ENCODE measurements around the gene COL10A1.
A peak's percentile ranks its signal among the peaks of the same experiment; 100 is the strongest.
"Not testable (repeated sequence)": the region's sequence is repeated elsewhere in the genome, so short reads cannot be mapped to it uniquely, and the experiment has no call there.

Gene COL10A1

DNA sequence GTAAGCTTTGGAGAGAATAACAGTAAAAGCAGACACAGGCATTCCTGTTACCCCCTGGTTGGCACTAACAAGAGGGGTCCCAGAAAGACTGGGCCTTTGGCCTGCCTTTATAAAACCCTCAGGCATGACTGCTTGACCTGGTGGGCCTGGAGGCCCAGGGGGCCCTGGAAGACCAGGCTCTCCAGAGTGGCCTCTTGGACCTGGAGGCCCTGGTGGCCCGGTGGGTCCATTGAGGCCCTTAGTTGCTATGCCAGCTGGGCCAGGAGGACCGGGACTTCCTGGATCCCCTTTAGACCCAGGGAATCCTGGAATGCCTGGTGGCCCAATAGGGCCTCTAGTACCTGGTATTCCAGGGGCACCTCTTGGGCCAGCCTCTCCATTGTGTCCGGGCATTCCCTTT, 5.5 kb downstream of the COL10A1 start:
- DNase-seq (ENCODE audit: low read depth in 2 of 2), result no peak

- DNase-seq (ENCODE audit: low read depth in 2 of 2), result no peak
These were observed 7.3 kb downstream of the COL10A1 start for GRCh38 chr6:116118608-116119007.

- DNase-seq (ENCODE audit: low read depth in 2 of 2), result no peak
These were observed 10.2 kb downstream of the COL10A1 start for GRCh38 chr6:116115781-116116180.

- DNase-seq (ENCODE audit: low read depth in 2 of 2), result no peak
These were observed 12.5 kb downstream of the COL10A1 start for GRCh38 chr6:116113386-116113785.

DNA sequence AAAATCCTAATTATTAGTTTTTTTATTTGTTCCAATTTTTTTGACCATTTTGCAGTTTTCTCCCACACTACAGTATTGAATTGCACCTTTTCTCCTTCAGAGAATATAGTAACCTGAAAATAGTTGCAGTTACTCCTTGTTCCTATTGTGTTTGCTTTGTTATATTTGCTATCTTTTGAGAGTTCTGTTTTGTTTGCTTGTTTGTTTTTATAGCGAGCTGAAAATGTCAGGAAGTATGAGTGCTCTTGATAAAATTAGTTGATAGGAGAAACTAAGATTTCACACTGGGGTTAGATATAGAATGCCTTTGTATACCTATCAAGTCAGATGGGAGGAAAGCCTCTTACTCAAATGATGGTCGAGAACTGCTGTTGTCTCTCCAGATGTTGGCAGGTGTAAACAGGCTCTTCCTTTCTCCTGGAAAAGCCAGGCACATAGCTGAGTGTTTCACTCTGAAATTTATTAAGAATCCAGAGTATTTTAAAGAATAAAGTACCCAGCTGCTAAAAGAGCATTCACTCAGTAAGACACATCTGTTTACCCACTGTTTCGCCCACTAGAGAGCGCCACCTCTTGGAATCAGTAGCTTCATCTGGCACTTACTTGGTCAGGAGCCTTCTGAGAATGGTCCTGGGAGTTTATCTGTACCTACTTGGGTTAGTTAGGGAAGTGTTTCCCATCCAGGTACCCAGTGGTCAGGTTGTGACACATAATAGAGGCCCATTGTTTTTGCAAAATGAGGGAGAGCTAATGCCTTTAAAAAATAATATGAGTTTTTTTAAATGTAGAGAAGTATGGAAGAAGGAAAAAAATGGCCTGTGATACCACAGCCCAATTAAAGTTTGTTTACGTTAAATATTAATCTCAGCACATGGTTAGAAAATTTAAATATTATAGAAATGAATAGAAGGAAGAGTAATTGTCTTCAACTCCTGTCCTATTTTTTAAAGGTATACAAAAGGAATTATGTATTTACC, 14.1 kb downstream of the COL10A1 start:
- DNase-seq (ENCODE audit: low read depth in 2 of 2), result no peak

- no peak for DNase-seq (ENCODE audit: low read depth in 2 of 2)
These were observed 17.1 kb downstream of the COL10A1 start for GRCh38 chr6:116108836-116109235.

DNA sequence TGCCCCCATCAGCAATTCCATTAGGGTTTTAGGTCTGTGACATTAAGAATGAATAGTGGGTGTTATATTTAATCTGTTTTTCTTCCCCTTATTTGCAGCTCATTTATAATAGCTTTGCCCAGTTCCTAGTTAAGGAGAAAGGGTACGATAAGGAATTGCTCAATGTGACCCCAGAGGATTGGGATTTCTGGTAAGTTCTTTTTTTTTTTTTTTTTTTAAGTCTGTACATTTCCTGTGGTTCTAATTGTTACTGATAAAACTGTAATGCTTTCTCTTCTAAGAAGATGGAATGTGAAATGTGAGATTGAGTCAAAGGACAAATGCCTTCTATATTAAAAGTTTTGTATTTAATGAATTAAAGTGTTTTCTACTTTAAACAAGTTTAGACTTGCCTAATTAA, 19.8 kb downstream of the COL10A1 start:
- DNase-seq (ENCODE audit: low read depth in 2 of 2), result no peak

GRCh38 chr6:116105247-116105646, 20.7 kb downstream of the COL10A1 start:
- no peak for DNase-seq (ENCODE audit: low read depth in 2 of 2)

- no peak for DNase-seq (ENCODE audit: low read depth in 2 of 2)
These were observed 21.3 kb downstream of the COL10A1 start for GRCh38 chr6:116104636-116105035.

- no peak for DNase-seq (ENCODE audit: low read depth in 2 of 2)
These were observed 23.1 kb downstream of the COL10A1 start for GRCh38 chr6:116102873-116103272.

- no peak for DNase-seq (ENCODE audit: low read depth in 2 of 2)
These were observed 24.1 kb downstream of the COL10A1 start for GRCh38 chr6:116101790-116102189.

DNA sequence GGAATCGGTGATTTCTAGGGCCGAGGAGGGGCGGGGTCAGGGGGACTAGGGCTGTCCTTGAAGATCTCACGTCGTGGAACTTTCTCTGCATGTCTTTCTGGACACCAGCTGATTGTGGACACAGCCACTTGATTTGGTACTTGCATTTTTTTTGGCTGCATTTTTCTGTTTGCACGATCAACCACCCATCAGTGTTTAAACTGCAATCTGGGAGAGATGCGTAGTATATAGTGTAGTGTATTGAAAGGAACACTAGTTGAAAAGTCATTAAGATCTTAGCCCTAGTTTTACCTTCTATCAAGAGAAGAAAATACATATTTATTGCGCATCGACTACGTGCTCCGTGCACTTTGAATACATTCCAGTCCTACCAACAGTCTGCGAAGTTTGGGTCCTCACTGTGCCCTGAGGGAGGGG, 24.6 kb downstream of the COL10A1 start:
- DNase-seq (ENCODE audit: low read depth in 2 of 2), result no peak

GRCh38 chr6:116100419-116101301, 25.3 kb downstream of the COL10A1 start, which contains the start of gene NT5DC1:
Gene NT5DC1 (plus strand): TSS chr6:116100853. CDS start chr6:116100931, 78 bp downstream.
- peak; percentile 57 to 68 for DNase-seq (ENCODE audit: low read depth in 2 of 2)

DNA sequence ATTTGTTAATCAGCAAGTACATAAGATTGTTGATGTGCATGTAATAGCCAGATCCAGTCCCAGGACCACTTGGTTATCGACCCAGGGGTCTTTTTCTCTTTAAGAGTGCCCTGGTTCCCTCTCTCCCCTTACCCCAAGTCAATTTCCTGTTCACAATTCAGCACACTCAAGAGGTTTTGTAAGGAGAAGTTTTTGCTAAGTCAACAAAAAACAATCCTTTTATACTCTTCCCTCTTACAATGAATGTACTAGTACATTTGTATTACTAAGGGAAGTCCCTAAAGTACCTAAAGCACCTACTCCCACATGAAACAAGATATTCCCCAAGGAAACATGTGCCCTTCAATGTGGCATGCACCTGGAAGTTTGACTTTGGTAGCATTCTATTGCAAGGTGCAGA, 26.9 kb downstream of the COL10A1 start:
- DNase-seq (ENCODE audit: low read depth in 2 of 2), result no peak

DNA sequence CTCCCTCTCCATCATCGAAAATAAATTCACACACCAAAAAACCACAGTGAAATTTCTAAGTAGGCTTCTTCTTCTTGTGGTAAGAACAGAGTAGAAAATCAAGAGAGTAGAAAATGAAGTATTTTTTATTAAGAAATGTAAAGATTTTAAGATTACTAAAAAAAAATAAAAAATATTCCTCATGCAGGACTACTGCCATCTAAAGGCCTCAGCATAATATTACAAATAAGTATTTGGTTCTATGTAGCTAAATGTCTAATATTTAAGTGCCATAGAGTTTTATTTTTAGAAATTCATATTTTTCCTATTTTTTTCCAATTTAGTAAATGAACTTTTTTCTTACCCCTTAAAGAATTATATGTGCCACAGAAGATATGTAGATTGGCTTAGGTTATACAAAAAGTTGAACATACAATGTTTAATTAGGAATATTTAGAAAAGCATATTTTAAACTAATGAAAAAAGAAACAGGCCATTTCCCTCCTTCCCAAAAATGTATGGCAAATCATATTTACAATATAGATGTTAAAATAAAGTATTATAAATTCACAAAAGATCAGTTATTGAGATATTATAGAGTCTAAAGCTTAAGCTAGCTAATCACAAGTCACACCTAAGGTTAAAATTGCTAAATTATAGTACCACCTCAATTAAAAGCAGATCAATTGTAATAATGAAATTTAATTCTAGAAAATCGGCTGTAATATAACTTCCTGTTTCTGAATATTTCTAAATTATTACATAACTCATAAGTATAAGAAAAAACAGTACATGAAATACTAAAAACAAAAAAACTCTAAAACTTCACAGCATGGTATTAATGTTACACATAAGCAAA, 28.7 kb downstream of the COL10A1 start:
- DNase-seq (ENCODE audit: low read depth in 2 of 2), result no peak

GRCh38 chr6:116096048-116096759, 29.7 kb downstream of the COL10A1 start:
- not testable (repeated sequence) for DNase-seq (ENCODE audit: low read depth in 2 of 2)

DNA sequence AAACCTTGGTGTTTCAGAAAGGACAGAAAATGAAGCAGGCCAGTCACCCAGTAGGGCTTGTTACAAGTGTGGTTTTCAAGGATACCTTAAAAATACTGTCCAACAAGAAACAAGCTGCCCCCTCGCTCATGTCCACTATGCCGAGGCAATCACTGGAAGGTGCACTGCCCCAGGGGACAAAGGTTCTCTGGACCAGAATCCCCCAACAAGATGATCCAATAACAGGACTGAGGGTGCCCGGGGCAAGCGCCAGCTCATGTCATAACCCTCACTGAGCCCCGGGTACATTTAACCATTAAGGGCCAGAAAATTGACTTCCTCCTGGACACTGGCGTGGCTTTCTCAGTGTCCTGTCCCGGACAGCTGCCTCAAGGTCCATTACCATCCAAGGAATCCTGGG, 31.9 kb downstream of the COL10A1 start:
- DNase-seq (ENCODE audit: low read depth in 2 of 2), result no peak

DNA sequence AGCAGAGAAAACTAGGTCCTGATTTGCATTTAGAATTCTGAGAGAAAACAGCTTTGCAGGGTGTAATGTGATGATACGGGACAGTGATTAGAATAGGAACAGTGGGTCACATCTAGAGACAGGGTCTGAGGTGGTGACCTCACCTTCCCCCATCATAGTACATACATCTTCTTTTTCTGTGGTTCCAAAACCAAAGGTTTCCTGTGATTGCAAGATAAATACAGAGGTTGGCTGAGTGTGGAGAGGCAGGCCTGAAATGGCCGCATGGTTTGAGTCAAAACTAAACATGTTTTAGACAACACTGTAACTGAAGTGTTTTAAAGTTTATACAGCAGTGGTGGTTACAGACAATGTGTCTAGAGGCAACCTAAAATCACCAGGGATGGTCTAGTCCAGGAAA, 35.7 kb downstream of the COL10A1 start:
- DNase-seq (ENCODE audit: low read depth in 2 of 2), result no peak

GRCh38 chr6:116088946-116089345, 37.0 kb downstream of the COL10A1 start:
- no peak for DNase-seq (ENCODE audit: low read depth in 2 of 2)

DNA sequence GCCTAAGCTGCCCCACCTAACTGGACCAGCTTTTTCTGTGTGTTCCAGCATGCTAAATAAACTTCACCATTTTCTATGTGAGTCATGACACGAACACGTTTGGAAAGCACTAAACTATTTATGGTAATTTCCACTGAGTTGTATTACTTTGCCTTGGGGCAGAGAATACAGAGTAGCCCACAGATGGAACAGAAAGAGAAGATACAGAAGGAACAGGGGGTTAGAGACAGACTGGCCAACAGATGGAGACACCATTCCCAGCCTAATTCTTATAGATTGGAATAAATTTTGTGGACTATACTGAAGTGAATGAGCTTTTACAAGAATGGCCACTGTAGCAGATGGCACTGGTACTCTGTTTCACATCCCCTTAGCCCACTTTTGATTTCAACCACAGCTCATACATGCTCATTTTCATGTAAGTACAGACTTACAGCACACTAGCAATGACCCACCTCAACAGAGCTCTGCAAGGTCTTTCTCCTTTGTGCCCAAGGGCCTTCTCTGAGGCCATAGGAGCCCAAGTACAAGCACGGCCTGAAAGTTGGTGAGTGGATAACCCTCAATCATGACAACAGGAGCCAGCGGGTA, 38.4 kb downstream of the COL10A1 start:
- no peak for DNase-seq (ENCODE audit: low read depth in 2 of 2)
